AG08395 (cell line): ENCODE results near the gene RPRM.
"Not testable (repeated sequence)": the region's sequence is repeated elsewhere in the genome, so short reads cannot be mapped to it uniquely, and the experiment has no call there.

Experiments used
- DNase-seq: peaks from one replicate; pipeline ENCODE4 v3.0.0; 2012; ENCODE audit warnings: mixed read lengths, low spot score

RPRM gene

GRCh38 chr2:153478289-153479261, at the start of gene RPRM:
TSS of gene RPRM (minus strand) at chr2:153478762. CDS start at chr2:153478565, 197 bp downstream.
- peak; percentile 76 for DNase-seq

GRCh38 chr2:153519257-153519875, 40.8 kb upstream of the RPRM start:
- peak; percentile 45 for DNase-seq

DNA sequence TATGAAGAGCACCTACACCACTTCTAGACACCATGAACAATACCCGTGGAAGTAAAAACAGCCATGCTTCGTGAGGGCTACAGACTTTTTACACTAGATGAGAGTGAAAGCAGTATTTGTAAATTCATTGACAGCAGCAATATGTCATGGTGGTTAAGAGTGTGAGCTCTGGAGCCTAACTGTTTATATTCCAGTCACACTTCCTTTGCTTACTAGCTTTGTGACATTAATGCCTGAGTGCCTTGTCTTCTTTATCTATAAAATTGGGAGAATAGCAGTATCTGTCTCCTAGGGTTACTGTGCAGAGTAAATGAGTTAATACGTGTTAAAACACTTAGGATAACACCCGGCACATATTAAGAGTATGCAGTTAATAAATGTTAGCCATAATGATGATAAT, 33.8 kb upstream of the RPRM start:
- no peak for DNase-seq

GRCh38 chr2:153510996-153511395, 32.4 kb upstream of the RPRM start:
- no peak for DNase-seq

GRCh38 chr2:153509133-153509532, 30.6 kb upstream of the RPRM start:
- DNase-seq = no peak

- DNase-seq = not testable (repeated sequence)
These were observed 27.9 kb upstream of the RPRM start for GRCh38 chr2:153506499-153506898.

GRCh38 chr2:153499439-153499838, 20.9 kb upstream of the RPRM start:
- no peak for DNase-seq

- DNase-seq = no peak
These were observed 19.5 kb upstream of the RPRM start for GRCh38 chr2:153497938-153498629.

GRCh38 chr2:153495725-153496124, 17.2 kb upstream of the RPRM start:
- no peak for DNase-seq

DNA sequence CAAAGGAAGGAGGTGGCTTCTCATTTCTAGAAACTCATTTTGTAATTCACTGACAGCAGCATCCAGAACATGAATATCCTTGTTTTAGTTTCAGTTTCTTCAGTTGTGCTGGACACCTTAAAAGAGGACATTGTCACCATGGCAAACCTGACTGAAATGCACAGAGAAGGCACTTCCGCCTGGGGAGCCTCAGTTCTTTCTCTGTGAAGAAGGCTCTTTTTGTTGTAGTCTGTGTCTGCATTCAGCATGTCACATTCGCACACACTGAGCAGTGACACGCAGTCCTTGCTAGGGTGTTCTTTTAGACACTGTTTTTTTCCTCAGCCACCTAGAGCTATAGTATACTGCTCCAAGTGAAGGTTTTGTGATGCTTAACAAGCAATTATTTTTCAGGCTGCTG, 9.5 kb upstream of the RPRM start:
- DNase-seq = no peak

GRCh38 chr2:153487448-153487847, 8.9 kb upstream of the RPRM start:
- no peak for DNase-seq

DNA sequence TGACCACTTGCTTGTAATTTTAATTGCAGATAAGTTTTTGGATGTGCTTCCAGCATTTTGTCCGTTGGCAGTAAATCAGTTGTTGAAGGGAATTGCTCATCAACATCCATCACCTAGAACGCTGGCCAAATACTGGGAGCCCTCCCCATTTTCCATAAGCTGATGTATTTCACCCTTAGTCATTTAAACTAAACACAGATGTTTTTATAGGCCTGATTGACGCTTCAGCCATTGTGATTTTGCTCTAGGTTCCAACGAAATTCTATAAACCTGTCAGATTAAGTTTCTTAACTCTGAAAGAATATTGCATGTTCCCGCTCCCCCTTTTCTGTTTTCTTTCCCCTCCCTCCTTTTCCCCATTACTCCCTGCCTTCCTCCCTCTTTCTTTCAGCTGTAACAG, 1.0 kb upstream of the RPRM start:
- DNase-seq = no peak

DNA sequence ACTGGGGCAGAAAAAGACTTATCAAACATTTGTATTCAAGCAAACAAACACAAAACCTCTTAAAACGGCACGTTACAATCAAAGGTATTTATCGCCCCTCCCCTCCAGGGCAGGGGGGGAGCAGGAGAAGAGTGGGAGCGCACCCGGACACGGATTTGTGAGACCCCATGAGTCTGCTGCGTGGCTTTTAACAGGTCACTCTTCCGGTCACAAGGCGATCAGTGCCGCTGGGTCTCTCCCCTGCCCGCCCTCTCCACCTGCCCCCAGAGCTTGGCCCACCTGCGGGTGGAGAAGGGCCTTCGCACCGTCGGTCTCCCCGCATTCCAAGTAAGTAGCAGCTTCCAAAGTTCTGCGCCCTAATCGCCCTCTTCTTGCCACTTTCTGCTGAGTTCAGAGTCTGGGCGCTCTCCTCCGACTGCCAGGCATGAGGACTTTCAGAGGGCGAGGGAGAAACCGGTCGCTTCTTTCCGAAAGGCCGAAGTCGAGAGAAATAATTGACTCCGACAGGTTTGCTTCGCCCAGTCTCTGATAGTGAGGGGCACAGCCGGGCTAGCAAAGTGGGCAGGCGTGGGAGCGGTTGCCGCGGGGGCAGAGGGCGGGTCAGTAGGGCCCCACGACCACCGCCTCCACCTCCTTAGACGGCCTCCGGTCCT, 800 bp downstream of the RPRM start:
- no peak for DNase-seq

GRCh38 chr2:153476816-153477635, 1.5 kb downstream of the RPRM start:
- no peak for DNase-seq

- no peak for DNase-seq
These were observed 2.1 kb downstream of the RPRM start for GRCh38 chr2:153476491-153476815.

GRCh38 chr2:153474876-153475435, 3.6 kb downstream of the RPRM start:
- no peak for DNase-seq

DNA sequence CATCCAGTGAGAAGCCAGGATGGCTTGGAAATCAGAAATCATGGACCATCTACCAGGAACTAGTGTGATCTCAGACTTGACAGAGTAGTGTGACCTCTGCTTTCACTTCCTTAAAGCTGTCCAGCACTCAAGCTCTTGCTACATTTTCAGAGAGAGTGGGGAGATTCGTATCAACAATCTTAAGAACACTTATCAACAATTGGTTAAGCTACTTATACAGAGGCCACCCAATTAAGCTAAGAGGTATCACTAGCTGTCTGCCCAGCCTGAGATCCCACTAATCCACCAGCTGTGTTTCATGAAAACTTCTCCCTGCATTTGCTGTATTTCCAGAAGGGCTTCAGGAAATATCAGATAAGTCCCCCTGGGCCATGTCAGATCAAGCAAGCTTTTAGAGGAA, 4.2 kb downstream of the RPRM start:
- DNase-seq = no peak

DNA sequence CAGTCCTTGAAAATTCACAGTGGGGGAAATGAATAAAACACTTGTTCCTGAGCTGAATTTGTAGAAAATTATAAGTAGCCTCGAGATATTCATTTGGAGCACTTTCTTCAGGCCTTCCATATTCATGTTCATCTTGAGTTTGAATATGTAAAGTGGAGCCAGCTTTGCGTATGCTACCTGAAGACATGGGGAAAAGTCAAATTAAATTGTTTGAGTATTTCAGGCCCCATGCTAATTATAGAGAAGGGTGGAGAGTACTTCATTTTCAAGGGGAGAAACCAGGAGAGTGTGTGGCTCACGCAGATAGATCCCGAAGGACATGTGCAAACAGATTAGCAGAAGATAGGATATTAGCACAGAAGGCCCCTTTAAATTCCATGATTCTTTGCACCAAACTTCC, 7.7 kb downstream of the RPRM start:
- no peak for DNase-seq

DNA sequence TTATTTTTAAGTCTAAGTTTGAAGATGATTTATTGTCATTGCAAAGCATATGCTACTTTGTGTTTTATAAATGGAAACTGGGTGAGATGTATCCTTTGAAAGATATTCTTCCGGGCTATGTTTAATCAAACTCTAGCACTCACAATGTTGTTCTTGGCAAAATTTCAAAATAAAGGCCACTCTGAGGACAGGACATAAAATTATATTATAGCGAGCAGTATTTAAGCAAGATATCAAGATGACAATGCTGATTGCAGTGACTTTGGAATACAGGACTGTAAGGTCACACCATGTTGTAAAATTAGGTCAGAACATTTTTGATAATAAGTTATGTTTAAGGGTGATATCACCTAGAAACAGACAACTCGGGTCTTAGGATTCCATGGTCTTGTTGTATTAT, 14.2 kb downstream of the RPRM start:
- DNase-seq = no peak

GRCh38 chr2:153462338-153462859, 16.2 kb downstream of the RPRM start:
- no peak for DNase-seq

- no peak for DNase-seq
These were observed 17.1 kb downstream of the RPRM start for GRCh38 chr2:153461453-153461852.
